ENCODE results near the gene SLC26A9.
"Not testable (repeated sequence)": the region's sequence is repeated elsewhere in the genome, so short reads cannot be mapped to it uniquely, and the experiment has no call there.

The SLC26A9 gene

GRCh38 chr1:205891481-205891880 lies 51.8 kb downstream of the SLC26A9 start:
- not testable (repeated sequence) for DNase-seq (ENCODE audit: low spot score)

DNA sequence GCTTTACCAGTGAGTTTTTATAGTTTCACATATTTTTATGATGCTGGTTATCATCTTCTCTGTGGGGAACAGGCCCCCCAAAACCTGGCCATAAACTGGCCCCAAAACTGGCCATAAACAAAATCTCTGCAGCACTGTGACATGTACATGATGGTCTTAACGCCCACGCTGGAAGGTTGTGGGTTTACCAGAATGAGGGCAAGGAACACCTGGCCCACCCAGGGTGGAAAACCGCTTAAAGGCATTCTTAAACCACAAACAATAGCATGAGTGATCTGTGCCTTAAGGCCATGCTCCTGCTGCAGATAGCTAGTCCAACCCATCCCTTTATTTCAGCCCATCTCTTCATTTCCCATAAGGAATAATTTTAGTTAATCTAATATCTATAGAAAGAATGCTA lies 52.6 kb downstream of the SLC26A9 start:
- DNase-seq (ENCODE audit: low spot score) = not testable (repeated sequence)

DNA sequence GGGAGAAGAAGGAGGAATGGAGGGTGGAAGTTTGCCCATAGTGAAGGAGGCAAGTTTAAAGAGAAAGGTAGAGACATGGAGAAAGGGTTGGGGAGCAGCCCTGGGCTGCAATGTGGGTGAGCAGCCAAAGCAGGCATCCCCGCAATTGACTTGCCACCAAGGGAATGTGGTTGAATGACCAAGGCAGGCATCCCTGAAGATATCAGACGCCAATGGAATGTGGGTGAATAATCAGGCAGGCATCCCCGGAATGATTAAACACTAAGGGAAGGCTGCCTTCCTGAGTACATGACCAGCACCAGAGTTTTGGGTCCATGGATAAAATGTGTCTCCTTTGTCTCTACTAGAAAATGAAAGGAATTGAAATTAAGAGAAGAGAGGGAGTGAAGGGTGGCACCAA lies 53.5 kb downstream of the SLC26A9 start:
- not testable (repeated sequence) for DNase-seq (ENCODE audit: low spot score)

DNA sequence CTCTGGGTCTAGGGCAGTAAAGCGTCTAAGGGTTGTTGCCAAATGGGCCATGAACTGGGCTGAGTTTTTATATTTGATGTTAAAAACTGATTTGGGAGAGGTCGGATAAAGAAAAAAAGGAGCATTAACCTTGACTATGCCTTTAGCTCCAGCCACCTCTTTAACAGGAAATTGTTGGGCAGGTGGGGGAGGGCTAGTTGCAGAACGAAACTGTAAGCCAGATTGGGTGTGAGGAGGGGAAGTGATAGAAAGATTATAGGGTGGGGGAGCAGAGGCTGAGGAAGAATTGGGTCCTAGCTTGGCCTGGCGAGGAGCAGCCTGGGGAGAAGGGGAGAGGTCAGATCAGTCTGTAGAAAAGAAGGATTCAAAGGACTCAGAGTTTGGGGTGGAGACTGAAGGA lies 54.2 kb downstream of the SLC26A9 start:
- DNase-seq (ENCODE audit: low spot score) = peak; percentile 2

GRCh38 chr1:205883792-205884191 lies 59.5 kb downstream of the SLC26A9 start:
- no peak for DNase-seq (ENCODE audit: low spot score)

GRCh38 chr1:205880923-205881322 lies 62.3 kb downstream of the SLC26A9 start:
- no peak for DNase-seq (ENCODE audit: low spot score)

- DNase-seq (ENCODE audit: low spot score) = no peak
Measured at GRCh38 chr1:205879974-205880373, 63.3 kb downstream of the SLC26A9 start.

DNA sequence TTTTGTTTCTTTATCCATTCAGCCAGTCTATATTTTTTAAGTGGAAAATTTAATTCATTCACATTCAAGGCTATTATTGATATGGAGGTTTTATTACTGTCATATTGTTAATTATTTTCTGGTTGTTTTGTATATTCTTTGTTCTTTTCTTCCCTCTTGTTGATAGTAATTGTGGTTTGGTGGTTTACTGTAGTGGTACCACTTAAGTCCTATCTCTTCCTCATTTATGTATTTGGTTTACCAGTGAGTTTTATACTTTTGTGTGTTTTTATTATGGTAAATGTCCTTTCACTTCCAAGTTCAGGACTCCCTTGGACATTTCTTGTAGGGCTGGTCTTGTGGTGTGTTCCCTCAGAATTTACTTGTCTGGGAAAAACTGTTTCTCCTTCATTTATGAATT lies 65.2 kb downstream of the SLC26A9 start:
- DNase-seq (ENCODE audit: low spot score) = no peak

GRCh38 chr1:205873148-205873547 lies 70.1 kb downstream of the SLC26A9 start:
- not testable (repeated sequence) for DNase-seq (ENCODE audit: low spot score)

- no peak for DNase-seq (ENCODE audit: low spot score)
Measured at GRCh38 chr1:205870236-205870635, 73.0 kb downstream of the SLC26A9 start.
